ENCODE data around the gene MRPS14. TPM values are rescaled to one million over a fixed set of nuclear protein-coding genes. Genes with fewer than 3 reads are reported as not detected.
A peak's percentile ranks its signal among the peaks of the same experiment; 100 is the strongest.
"Not testable (repeated sequence)": the region's sequence is repeated elsewhere in the genome, so short reads cannot be mapped to it uniquely, and the experiment has no call there.

The MRPS14 gene
- total RNA-seq, 2 experiments from 2014 or later: 34.0 to 38.4 TPM

GRCh38 chr1:175043824-175044223, 20.6 kb upstream of the MRPS14 start:
- H3K36me3 Mint-ChIP-seq: no peaks in the 10 kb centered on the region
- H3K27ac Mint-ChIP-seq: no peak overlapping the region
- H3K27me3 Mint-ChIP-seq: peaks cover 19% of the 10 kb centered on the region
- H3K9me3 Mint-ChIP-seq: no peaks in the 10 kb centered on the region
- DNase-seq (no peak), ATAC-seq (ENCODE audit: low read depth) (no peak)
- no peak overlapping the region for H3K4me3 Mint-ChIP-seq
- H3K4me1 Mint-ChIP-seq: no peaks in the 10 kb centered on the region
- POLR2A ChIA-PET: no interaction called here

- no peak overlapping the region for H3K4me3 Mint-ChIP-seq
- DNase-seq: no peak
- H3K27ac Mint-ChIP-seq: no peak overlapping the region
- H3K4me1 Mint-ChIP-seq: no peaks in the 10 kb centered on the region
- ATAC-seq (ENCODE audit: low read depth): no peak
- H3K9me3 Mint-ChIP-seq: no peaks in the 10 kb centered on the region
- peaks cover 12% of the 10 kb centered on the region for H3K27me3 Mint-ChIP-seq
- H3K36me3 Mint-ChIP-seq: no peaks in the 10 kb centered on the region
- POLR2A ChIA-PET: no interaction called here
These were observed 19.4 kb upstream of the MRPS14 start for GRCh38 chr1:175042650-175043049.

GRCh38 chr1:175040324-175040879, 17.2 kb upstream of the MRPS14 start:
- Mint-ChIP-seq H3K9me3 (no peaks in the 10 kb centered on the region), H3K27me3 (peaks cover 6% of the 10 kb centered on the region), H3K4me3 (no peak overlapping the region), H3K36me3 (no peaks in the 10 kb centered on the region), H3K27ac (no peak overlapping the region), H3K4me1 (no peaks in the 10 kb centered on the region)
- POLR2A ChIA-PET: no interaction called here
- ATAC-seq (ENCODE audit: low read depth): no peak
- no peak for DNase-seq

GRCh38 chr1:175037416-175037815, 14.2 kb upstream of the MRPS14 start:
- DNase-seq (no peak), ATAC-seq (ENCODE audit: low read depth) (no peak)
- H3K4me3 Mint-ChIP-seq: no peak overlapping the region
- H3K27me3 Mint-ChIP-seq: peaks cover 9% of the 10 kb centered on the region
- H3K4me1 Mint-ChIP-seq: no peaks in the 10 kb centered on the region
- no peaks in the 10 kb centered on the region for H3K36me3 Mint-ChIP-seq
- no peak overlapping the region for H3K27ac Mint-ChIP-seq
- no peaks in the 10 kb centered on the region for H3K9me3 Mint-ChIP-seq
- POLR2A ChIA-PET: no interaction called here

GRCh38 chr1:175036476-175036875, 13.3 kb upstream of the MRPS14 start:
- Mint-ChIP-seq H3K27ac (no peak overlapping the region), H3K4me1 (no peaks in the 10 kb centered on the region), H3K36me3 (no peaks in the 10 kb centered on the region), H3K9me3 (no peaks in the 10 kb centered on the region), H3K4me3 (no peak overlapping the region), H3K27me3 (peaks cover 9% of the 10 kb centered on the region)
- POLR2A ChIA-PET: no interaction called here
- no peak for DNase-seq
- no peak for ATAC-seq (ENCODE audit: low read depth)

GRCh38 chr1:175035865-175036264, 12.6 kb upstream of the MRPS14 start:
- no peak overlapping the region for H3K4me3 Mint-ChIP-seq
- POLR2A ChIA-PET: no interaction called here
- no peak overlapping the region for H3K27ac Mint-ChIP-seq
- no peaks in the 10 kb centered on the region for H3K9me3 Mint-ChIP-seq
- no peaks in the 10 kb centered on the region for H3K4me1 Mint-ChIP-seq
- DNase-seq (no peak), ATAC-seq (ENCODE audit: low read depth) (no peak)
- peaks cover 9% of the 10 kb centered on the region for H3K27me3 Mint-ChIP-seq
- no peaks in the 10 kb centered on the region for H3K36me3 Mint-ChIP-seq

- H3K4me1 Mint-ChIP-seq: peaks cover 2% of the 10 kb centered on the region
- POLR2A ChIA-PET: no interaction called here
- peaks cover 6% of the 10 kb centered on the region for H3K27me3 Mint-ChIP-seq
- H3K36me3 Mint-ChIP-seq: no peaks in the 10 kb centered on the region
- DNase-seq (no peak), ATAC-seq (ENCODE audit: low read depth) (no peak)
- H3K4me3 Mint-ChIP-seq: no peak overlapping the region
- H3K27ac Mint-ChIP-seq: no peak overlapping the region
- H3K9me3 Mint-ChIP-seq: no peaks in the 10 kb centered on the region
These were observed 11.6 kb upstream of the MRPS14 start for GRCh38 chr1:175034775-175035174.

- Mint-ChIP-seq H3K36me3 (no peaks in the 10 kb centered on the region), H3K27ac (no peak overlapping the region), H3K4me1 (peaks cover 6% of the 10 kb centered on the region), H3K27me3 (peaks cover 3% of the 10 kb centered on the region), H3K4me3 (no peak overlapping the region), H3K9me3 (no peaks in the 10 kb centered on the region)
- DNase-seq (no peak), ATAC-seq (ENCODE audit: low read depth) (no peak)
- POLR2A ChIA-PET: no interaction called here
These were observed 10.7 kb upstream of the MRPS14 start for GRCh38 chr1:175033953-175034352.

- H3K27me3 Mint-ChIP-seq: no peaks in the 10 kb centered on the region
- H3K4me3 Mint-ChIP-seq: peak overlapping the region; percentile 3
- DNase-seq (no peak), ATAC-seq (ENCODE audit: low read depth) (no peak)
- H3K4me1 Mint-ChIP-seq: peaks cover 27% of the 10 kb centered on the region
- POLR2A ChIA-PET: interaction anchor here (1.2 to 4.6 kb wide), 2 partner anchors 25 to 225 kb away, joined by 3 to 105 read pairs; partner anchors contain the start of gene CACYBP
- peak overlapping the region; percentile 32 for H3K27ac Mint-ChIP-seq
- peaks cover 5% of the 10 kb centered on the region for H3K36me3 Mint-ChIP-seq
- H3K9me3 Mint-ChIP-seq: peaks cover 1% of the 10 kb centered on the region
These were observed 1.5 kb upstream of the MRPS14 start for GRCh38 chr1:175024773-175025172.

GRCh38 chr1:175023922-175024242, 657 bp upstream of the MRPS14 start:
- POLR2A ChIA-PET: interaction anchor here (0.6 to 4.6 kb wide), 12 partner anchors 10 to 224 kb away, joined by 3 to 105 read pairs (median 4); partner anchors contain the start of genes CACYBP and TNN
- H3K4me1 Mint-ChIP-seq: peaks cover 24% of the 10 kb centered on the region
- peak overlapping the region; percentile 93 for H3K4me3 Mint-ChIP-seq
- peak overlapping the region; percentile 93 for H3K27ac Mint-ChIP-seq
- not testable (repeated sequence) for H3K36me3 Mint-ChIP-seq; H3K27me3 Mint-ChIP-seq; ATAC-seq (ENCODE audit: low read depth); DNase-seq; H3K9me3 Mint-ChIP-seq

GRCh38 chr1:175019524-175019923, 3.7 kb downstream of the MRPS14 start:
- H3K36me3 Mint-ChIP-seq: peaks cover 20% of the 10 kb centered on the region
- no peak overlapping the region for H3K4me3 Mint-ChIP-seq
- peaks cover 22% of the 10 kb centered on the region for H3K4me1 Mint-ChIP-seq
- H3K27ac Mint-ChIP-seq: no peak overlapping the region
- H3K27me3 Mint-ChIP-seq: no peaks in the 10 kb centered on the region
- ATAC-seq (ENCODE audit: low read depth) (no peak), DNase-seq (no peak)
- POLR2A ChIA-PET: interaction anchor here (1.0 kb wide), 1 partner anchor 19 kb away, joined by 3 read pairs; no protein-coding TSS in a partner anchor
- H3K9me3 Mint-ChIP-seq: no peaks in the 10 kb centered on the region

- no peaks in the 10 kb centered on the region for H3K27me3 Mint-ChIP-seq
- peaks cover 7% of the 10 kb centered on the region for H3K4me1 Mint-ChIP-seq
- POLR2A ChIA-PET: no interaction called here
- no peak for ATAC-seq (ENCODE audit: low read depth)
- H3K27ac Mint-ChIP-seq: no peak overlapping the region
- H3K9me3 Mint-ChIP-seq: no peaks in the 10 kb centered on the region
- no peak for DNase-seq
- H3K36me3 Mint-ChIP-seq: peaks cover 31% of the 10 kb centered on the region
- H3K4me3 Mint-ChIP-seq: no peak overlapping the region
These were observed 8.0 kb downstream of the MRPS14 start for GRCh38 chr1:175015243-175015642.

- Mint-ChIP-seq H3K4me1 (peaks cover 8% of the 10 kb centered on the region), H3K27me3 (no peaks in the 10 kb centered on the region), H3K27ac (no peak overlapping the region), H3K36me3 (peaks cover 38% of the 10 kb centered on the region), H3K9me3 (no peaks in the 10 kb centered on the region), H3K4me3 (no peak overlapping the region)
- no peak for DNase-seq
- ATAC-seq (ENCODE audit: low read depth): no peak
- POLR2A ChIA-PET: interaction anchor here (1.1 kb wide), 1 partner anchor 10 kb away, joined by 4 read pairs; no protein-coding TSS in a partner anchor
These were observed 9.8 kb downstream of the MRPS14 start for GRCh38 chr1:175013445-175013844.

- Mint-ChIP-seq H3K4me1 (peaks cover 18% of the 10 kb centered on the region), H3K9me3 (no peaks in the 10 kb centered on the region), H3K27me3 (no peaks in the 10 kb centered on the region), H3K36me3 (peaks cover 43% of the 10 kb centered on the region), H3K27ac (peak overlapping the region; percentile 40), H3K4me3 (no peak overlapping the region)
- ATAC-seq (ENCODE audit: low read depth) (no peak), DNase-seq (no peak)
- POLR2A ChIA-PET: no interaction called here
These were observed 13.7 kb downstream of the MRPS14 start for GRCh38 chr1:175009532-175009931.
